Sciatic nerve (tissue), 2 donors: Measurements from ENCODE around the gene RGS12. TPM values are rescaled to one million over a fixed set of nuclear protein-coding genes. Genes with fewer than 3 reads are reported as not detected.

Source experiments
- ATAC-seq: fragments of 200-7000 bp; cut with Tn5 transposase; one replicate; pipeline ENCODE4 v1.9.1; 2020; ENCODE audit warnings: mild to moderate bottlenecking, moderate library complexity
- DNase-seq: peaks from one replicate; pipeline ENCODE4 v3.0.0-alpha.2; 2020; ENCODE audit warnings: low spot score
- intact Hi-C: fragments of 100-400 bp; cut with DNase I; formaldehyde crosslinking; loops from one replicate; pipeline ENCODE4 v1.14.2; 2022
- total RNA-seq: library from RNA; stranded (reverse); fragmentation: NEBNext Ultra II Directional; extraction: Animal tissue kit (Norgen Biotek cat#: 25700); gene quantifications from one replicate; pipeline ENCODE4 v1.2.1, GENCODE V29; 2021
- donor health status: DM: no; HTN: no; CAD: no.
- donor health status: DM: no; HTN: no; CAD: no.

RGS12 gene
- total RNA-seq, 1 donor from 2014 or later, result 40.7 TPM

GRCh38 chr4:3303923-3304710, 11.3 kb downstream of the RGS12 start:
- no peak for ATAC-seq
- intact Hi-C loops, result no loop called here
- DNase-seq, result peak; percentile 32

DNA sequence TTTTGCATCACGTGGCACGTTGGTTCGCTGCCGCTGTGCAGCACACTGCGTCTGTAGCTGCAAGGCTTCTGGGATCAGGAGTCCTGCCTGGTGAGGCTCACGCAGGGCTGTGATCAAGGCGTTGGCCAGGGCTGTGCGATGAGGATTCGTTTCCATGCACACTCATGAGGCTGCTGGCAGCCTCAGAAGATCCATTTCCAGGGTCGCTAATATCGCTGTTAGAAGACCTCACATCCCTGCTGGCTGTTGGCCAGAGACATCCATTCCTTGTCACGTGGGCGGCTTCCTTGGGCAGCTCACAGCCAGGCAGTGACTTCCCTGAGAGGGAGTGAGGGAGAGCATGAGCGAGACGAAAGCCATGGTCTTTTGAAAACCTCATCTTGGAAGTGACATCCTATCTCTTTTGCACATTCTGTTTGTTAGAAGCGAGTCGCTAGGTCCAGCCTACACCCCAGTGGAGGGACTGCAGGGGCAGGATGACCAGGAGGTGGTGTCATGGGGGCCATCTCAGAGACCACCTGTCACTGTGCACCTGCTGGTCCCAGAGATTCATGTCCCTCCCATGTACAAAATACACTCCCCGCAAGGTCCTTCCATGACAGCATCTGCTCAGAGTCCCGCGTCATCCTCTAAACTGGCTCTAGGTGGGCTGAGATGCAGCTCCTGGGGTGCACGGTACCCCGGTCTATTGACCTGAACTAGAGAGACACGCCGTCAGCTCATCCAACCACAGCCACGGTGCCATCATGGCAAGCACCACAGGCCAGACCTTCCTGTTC, 12.2 kb downstream of the RGS12 start:
- DNase-seq (peak; percentile 67), ATAC-seq (peak; percentile 75)
- intact Hi-C loops, result no loop called here

- peak; percentile 44 for DNase-seq
- no peak for ATAC-seq
- intact Hi-C loops, result no loop called here
Measured at GRCh38 chr4:3305610-3306371, 13.0 kb downstream of the RGS12 start.

GRCh38 chr4:3306450-3306849, 13.6 kb downstream of the RGS12 start:
- no peak for ATAC-seq
- DNase-seq, result peak; percentile 41
- intact Hi-C loops, result no loop called here

GRCh38 chr4:3307060-3307459, 14.2 kb downstream of the RGS12 start:
- DNase-seq, result peak; percentile 52
- ATAC-seq, result no peak
- intact Hi-C loops, result no loop called here

DNA sequence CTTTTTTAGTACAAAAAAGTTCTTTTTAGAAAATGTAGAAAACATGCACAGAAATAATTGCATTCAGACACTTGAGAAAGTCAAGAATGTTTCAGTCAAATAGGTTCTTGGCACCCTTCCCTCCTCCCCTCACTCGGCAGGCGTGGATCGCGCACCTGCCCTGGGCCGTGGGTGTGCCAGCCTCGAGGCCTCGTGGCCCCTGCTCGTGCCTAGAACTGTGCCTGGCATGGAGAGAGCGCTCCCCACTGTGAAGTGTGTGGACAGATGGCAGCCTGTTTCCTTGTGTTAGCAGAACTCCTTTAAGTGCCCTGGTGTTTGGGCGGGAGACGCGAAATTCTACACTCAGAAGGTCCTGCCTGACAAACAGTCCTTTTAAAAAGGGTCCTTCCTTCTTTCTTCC, 14.7 kb downstream of the RGS12 start:
- intact Hi-C loops, result no loop called here
- peak; percentile 46 for DNase-seq
- no peak for ATAC-seq

GRCh38 chr4:3307891-3308575, 15.2 kb downstream of the RGS12 start:
- intact Hi-C loops, result no loop called here
- DNase-seq, result peak; percentile 53
- ATAC-seq, result no peak

DNA sequence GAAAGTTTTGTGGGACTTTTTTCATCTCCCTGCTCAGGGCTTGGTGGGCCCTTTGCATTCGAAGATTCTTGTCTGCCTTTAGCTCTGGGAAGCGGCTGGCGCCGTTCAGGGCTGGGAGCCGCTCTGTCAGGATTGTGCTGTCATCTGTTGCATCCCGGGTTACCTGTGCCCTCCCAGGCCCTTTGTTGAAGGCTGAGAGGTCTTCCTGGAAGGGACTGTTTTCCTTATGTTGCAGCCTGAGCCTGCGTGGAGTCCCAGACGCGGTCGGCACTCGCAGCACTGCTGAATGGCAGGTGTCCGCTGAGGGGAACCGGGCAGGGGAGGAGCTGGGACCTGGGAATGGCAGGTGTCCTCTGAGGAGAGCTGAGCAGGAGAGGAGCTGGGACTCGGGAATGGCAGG, 15.9 kb downstream of the RGS12 start:
- DNase-seq, result peak; percentile 32
- intact Hi-C loops, result no loop called here

GRCh38 chr4:3310301-3311094, 17.7 kb downstream of the RGS12 start:
- ATAC-seq, result no peak
- DNase-seq, result peak; percentile 41
- intact Hi-C loops, result no loop called here

More for the DNA sequence above, 15.9 kb downstream of the RGS12 start:
- no peak for ATAC-seq

DNA sequence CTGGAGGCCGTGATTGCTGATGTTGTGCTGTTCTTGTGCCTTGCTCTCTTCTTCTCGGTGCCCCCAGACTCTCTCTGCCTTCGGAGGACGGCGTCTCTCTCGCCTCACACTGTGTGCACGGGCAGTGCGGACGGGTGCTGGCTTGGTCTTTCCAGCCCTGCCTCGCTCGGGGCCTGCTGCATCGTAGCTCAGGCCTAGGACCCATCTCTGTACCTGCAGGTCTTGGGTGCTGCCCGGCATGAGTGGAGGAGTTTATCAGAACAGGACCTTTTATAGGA, 18.2 kb downstream of the RGS12 start:
- no peak for ATAC-seq
- peak; percentile 49 for DNase-seq
- intact Hi-C loops, result no loop called here

GRCh38 chr4:3311489-3312171, 18.8 kb downstream of the RGS12 start:
- intact Hi-C loops, result no loop called here
- no peak for ATAC-seq
- no peak for DNase-seq

GRCh38 chr4:3312362-3312761, 19.5 kb downstream of the RGS12 start:
- intact Hi-C loops, result no loop called here
- ATAC-seq, result no peak
- DNase-seq, result no peak

DNA sequence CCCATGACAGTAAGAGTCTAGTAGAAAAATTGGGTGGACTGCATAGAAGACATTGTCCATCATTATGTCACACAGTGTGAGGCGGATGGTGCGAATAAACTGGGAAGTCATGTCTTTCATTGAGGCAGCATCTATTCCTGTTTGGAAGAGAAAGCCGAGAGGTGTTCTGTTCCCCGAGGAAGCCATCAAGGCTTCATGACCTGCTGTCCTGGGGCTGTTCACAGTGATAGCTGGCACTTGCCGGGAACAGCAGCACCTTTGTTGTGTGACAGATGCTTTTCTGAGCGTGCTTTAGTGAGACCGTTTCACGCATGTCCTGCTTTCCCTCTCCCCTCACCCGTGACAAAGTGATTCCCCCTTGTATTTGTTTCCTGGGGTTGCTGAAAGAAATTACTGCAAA, 20.3 kb downstream of the RGS12 start:
- DNase-seq, result peak; percentile 30
- intact Hi-C loops, result no loop called here

DNA sequence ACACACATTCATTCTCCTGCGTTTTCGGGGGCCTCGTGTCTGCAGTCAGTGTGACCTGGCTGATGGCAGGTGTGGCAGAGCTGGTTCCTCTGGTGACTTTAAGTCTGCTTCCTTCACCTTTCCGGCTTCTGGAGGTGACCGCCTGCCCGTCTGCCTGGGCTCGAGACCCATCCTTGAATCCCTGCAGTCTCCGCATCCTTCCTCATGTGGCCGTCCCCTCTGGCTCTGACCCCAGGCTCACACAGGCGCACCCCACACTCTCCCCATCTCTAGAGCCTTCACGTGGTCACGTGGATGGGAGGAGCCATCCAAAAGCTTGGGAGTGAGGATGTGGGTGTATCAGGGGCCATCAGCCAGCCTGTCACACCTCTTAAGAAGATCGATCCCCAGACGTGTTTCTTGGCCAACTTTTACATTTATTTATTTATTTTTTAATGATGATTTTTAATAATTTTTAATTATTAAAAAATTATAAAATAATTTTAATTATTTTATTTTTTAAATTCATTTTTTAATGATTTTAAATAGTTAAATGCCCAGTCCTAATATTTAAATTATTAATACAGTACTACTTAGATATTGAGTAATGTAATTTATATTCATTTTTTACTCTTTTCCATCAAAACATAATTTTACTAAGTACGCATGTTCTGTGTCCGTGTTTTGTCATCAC, 20.9 kb downstream of the RGS12 start:
- DNase-seq (peak; percentile 48), ATAC-seq (no peak)
- intact Hi-C loops, result no loop called here

More for the DNA sequence above, 20.3 kb downstream of the RGS12 start:
- no peak for ATAC-seq

DNA sequence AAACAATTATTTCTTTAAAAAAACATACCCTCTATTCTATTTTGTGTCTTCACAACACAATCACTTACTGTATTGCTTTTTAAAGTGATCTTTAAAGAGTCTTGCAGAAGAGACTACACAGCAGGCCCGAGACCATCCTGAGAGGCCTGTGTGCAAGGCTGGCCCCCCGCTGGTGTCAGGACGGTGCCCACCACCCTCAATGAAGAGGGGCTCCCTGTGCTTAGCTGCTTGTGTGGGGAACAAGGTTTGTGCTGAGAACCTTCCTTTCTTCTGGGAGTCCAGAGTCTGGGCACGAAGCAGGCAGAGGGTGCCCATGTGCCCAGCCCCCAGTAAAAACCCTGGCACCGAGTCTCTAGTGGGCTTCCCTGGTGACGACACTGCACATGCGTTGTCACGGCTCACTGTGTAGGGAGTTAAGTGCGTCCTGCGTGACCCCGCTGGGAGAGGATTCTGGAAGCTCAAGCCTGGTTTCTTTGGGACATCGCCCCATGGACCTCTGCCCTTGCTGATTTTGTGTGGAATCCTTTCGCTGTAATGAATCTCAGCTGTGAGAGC, 22.0 kb downstream of the RGS12 start:
- ATAC-seq (no peak), DNase-seq (peak; percentile 33)
- intact Hi-C loops, result no loop called here

- no peak for ATAC-seq
- DNase-seq, result peak; percentile 22
- intact Hi-C loops, result no loop called here
Measured at GRCh38 chr4:3315566-3315965, 22.7 kb downstream of the RGS12 start.

- peak; percentile 54 for DNase-seq
- no peak for ATAC-seq
- intact Hi-C loops, result no loop called here
Measured at GRCh38 chr4:3316146-3316545, 23.3 kb downstream of the RGS12 start.
